ENCODE data around the gene MSRB2.

MSRB2 gene

DNA sequence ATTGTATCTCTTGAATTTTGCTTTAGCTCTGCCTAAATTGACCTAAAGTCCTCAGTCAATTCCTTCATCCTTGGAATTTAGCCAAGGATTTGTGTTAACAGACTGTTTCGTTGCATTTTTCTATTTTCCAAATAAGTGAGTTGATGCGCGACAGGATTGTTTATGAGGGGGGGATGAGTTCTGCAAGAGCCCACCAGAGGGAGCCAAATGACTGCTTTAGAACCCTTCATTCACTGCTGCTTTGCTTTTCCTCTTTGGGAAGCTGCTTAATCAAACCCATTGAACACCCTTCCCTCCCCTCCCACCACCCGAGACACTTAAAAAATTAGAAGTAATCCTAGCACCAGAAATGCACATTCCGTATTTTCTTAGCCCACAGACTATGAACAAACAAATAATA, 63.0 kb downstream of the MSRB2 start:
- H3K9ac ChIP-seq (ENCODE audit: low read depth in 1 of 2, low read length in 2 of 2): no peak overlapping the region
- H3K4me1 ChIP-seq (ENCODE audit: control insufficient read depth in 2 of 2, insufficient read depth in 2 of 2, low read length in 2 of 2): no peaks in the 10 kb centered on the region
- no peak overlapping the region for H3K27ac ChIP-seq (ENCODE audit: low read depth in 2 of 2, low read length in 2 of 2)
- H3K27me3 ChIP-seq (ENCODE audit: control insufficient read depth in 2 of 2, insufficient read depth in 2 of 2, low read length in 2 of 2): no peaks in the 10 kb centered on the region
- H3K9me3 ChIP-seq (ENCODE audit: control insufficient read depth in 2 of 2, low read length in 2 of 2): no peaks in the 10 kb centered on the region
- no peaks in the 10 kb centered on the region for H3K36me3 ChIP-seq (ENCODE audit: control insufficient read depth in 2 of 2, insufficient read depth in 2 of 2, low read length in 2 of 2)
- no peak overlapping the region for H3K4me3 ChIP-seq (ENCODE audit: low read length in 2 of 2)

DNA sequence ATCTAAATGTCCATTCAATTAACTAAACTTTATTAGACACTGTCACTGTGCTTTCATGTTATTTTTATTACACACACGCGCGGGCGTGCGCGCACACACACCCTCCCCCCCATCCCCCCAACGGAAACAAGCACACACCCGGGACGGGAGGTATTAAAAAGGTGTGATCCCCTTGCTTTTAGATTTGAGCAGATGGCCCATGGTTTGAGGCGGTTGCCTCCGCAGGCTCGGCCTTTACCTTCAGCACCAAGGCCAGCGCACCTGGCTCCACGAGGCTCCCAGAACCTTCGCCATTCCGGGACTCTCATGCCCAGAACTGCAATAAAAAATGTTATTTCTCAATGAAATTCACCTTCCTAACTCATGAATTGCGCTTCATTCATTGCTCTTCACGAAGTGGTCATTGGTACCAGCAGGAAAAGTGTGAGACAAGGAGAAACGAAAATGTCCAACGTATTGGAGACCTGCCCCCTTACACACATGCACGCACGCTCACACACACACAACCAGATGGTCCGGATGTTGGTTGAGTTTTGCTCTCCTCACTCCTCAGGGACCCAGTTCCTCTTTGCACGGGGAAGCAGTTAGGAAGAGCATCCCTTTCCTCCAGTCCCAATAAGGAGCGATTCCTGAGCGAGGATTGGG, 76.0 kb downstream of the MSRB2 start:
- Histone ChIP-seq H3K9me3 (ENCODE audit: control insufficient read depth in 2 of 2, low read length in 2 of 2) (no peaks in the 10 kb centered on the region), H3K9ac (ENCODE audit: low read depth in 1 of 2, low read length in 2 of 2) (no peak overlapping the region), H3K27me3 (ENCODE audit: control insufficient read depth in 2 of 2, insufficient read depth in 2 of 2, low read length in 2 of 2) (peaks cover 7 to 23% of the 10 kb centered on the region in 2 donors), H3K27ac (ENCODE audit: low read depth in 2 of 2, low read length in 2 of 2) (no peak overlapping the region), H3K4me1 (ENCODE audit: control insufficient read depth in 2 of 2, insufficient read depth in 2 of 2, low read length in 2 of 2) (no peaks in the 10 kb centered on the region), H3K4me3 (ENCODE audit: low read length in 2 of 2) (no peak overlapping the region), H3K36me3 (ENCODE audit: control insufficient read depth in 2 of 2, insufficient read depth in 2 of 2, low read length in 2 of 2) (no peaks in the 10 kb centered on the region)
